NCI-H2171 treated with DMSO at 0.1 percent for 48 hours (cell line): ENCODE data around the gene LAPTM5.
A peak's percentile ranks its signal among the peaks of the same experiment; 100 is the strongest.

ENCODE experiments used
- DNase-seq: peaks from one replicate; lab custom pipeline; 2025; lab: John Stamatoyannopoulos, UW

The LAPTM5 gene

DNA sequence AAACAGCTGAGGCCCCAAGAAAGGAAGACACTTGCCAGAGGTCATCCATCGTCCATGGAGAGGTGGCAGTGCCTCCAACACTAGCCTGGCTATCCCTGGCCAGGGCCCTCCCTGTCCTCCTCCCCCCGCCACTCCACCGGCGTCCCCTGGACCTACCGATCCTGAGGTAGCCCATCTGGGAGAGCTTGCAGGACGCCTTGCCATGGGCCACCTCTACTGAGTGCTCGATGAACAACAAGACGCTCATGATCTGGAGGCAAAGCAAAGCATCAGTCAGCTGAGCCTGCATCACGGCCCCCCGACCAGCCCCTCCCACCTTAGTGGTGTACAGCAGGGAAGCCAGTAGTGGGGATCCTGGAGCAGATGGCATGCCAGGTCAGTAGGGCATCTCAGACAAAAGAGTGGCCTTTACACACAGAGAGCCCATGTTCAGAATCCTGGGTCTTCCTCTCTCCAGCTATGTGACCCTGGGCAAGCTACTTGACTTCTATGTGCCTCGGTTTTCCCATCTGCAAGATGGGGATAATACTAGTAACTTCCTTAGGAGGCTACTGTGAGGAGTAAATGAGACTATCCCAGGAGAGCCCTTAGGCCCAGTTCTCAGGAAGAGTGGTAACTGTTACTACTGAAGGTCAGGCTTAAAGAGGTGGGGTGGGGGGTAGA is 15.1 kb downstream of the LAPTM5 start:
- DNase-seq = peak; percentile 37

DNA sequence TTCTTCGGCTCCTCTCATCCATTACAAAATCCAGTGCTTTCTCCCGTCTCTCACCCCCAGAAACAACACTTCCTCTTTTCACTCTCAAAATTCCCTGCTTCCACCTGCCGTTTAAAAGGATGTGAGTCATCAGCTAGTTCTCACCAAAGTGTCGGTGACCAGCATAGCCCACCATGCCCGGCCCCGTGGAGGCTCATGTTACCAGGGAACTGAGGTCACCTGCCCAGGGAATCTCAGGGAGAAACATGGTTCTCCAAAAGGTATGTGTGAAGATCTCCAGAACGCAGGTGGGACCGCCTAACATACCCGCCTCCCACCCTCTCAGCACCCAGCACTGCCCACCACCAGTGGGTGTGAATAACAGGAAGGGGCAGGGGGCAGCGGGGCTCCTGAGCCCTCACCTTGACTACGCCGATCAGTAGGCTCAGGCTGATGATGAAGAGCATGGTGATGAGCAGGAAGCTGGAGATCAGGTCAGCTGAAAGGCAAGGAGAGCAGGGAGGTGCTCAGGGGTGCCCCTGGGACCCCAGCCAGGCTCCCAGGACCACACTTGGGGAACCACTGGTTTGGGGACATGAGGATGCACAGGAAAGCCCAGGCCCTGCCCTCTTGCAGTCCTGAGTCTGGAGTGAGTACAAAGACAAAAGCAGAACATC is 16.2 kb downstream of the LAPTM5 start:
- DNase-seq = no peak

- no peak for DNase-seq
Measured at GRCh38 chr1:30740251-30741238, 17.0 kb downstream of the LAPTM5 start.

GRCh38 chr1:30739601-30740000 is 18.0 kb downstream of the LAPTM5 start:
- no peak for DNase-seq

- DNase-seq = no peak
Measured at GRCh38 chr1:30738715-30739559, 18.6 kb downstream of the LAPTM5 start.

DNA sequence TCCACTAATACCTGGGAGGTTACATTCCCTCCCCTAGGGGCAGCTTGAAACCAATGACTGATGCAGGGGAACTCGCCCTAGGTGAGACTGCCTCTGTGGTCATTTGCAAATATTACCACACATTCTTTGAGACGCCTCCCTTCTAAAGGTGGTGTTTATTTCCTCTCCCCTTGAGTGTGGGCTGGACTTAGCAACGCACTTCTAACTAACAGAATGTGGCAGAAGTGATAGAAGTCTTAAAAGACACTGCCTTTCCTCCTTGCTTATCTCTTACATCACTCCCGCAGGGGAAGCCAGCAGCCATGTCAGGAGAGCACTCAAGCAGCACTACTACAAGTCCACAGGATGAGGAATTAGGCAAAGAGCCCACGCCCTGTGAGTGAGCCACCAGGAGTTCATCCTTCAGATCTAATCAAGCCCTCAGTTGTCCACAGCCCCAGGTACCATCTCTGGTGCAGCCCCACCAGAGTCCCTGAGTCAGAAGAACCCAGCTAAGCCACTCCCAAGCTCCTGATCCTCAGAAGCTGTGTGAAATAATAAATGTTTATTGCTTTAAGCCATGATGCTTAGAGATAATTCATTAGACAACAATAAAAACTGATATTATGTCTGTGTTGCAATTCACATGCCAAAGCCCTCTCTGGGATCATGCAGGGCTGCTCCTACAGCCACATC is 19.4 kb downstream of the LAPTM5 start:
- DNase-seq = no peak

- DNase-seq = no peak
Measured at GRCh38 chr1:30737357-30738039, 20.1 kb downstream of the LAPTM5 start.

DNA sequence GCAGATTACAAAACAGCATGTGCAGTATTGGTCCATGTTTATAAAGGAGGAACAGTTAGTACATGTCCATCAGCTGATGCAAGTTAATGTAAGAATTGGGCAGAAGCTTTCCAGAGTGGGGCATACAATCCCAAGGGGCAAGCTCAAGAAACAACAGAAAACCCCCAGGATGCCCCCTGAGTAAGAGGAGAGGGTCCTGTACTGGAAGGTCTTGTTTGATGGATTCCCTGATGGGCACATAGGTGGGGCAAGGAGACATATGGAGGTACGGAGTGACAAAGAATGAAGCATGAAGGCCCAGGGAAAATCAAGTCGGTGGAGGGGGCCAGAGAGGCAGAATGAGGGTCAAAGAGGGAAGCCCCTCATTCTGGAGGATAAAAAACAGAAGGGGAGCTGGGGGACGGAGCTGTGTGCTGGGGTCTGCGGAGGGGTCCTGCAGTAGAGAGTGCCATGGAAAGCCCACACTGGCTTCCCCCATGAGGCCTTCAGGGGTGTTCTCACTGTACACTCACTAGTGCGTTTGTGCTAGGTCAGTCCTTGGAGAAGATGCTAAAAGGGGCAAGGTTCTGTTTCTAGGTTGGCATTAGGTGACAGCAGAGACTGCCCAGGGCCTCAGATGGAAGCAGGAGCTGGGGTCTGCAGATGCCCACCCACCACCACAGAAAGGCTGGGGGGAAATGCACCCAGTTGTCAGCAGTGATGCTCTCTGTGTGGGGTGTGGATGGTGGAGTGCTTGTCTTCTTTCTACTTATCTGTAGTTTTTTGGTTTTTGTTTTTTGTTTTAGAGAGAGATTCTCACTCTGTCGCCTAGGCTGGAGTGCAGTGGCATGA is 21.7 kb downstream of the LAPTM5 start:
- DNase-seq = no peak

- peak; percentile 48 for DNase-seq
Measured at GRCh38 chr1:30735124-30735523, 22.4 kb downstream of the LAPTM5 start.

DNA sequence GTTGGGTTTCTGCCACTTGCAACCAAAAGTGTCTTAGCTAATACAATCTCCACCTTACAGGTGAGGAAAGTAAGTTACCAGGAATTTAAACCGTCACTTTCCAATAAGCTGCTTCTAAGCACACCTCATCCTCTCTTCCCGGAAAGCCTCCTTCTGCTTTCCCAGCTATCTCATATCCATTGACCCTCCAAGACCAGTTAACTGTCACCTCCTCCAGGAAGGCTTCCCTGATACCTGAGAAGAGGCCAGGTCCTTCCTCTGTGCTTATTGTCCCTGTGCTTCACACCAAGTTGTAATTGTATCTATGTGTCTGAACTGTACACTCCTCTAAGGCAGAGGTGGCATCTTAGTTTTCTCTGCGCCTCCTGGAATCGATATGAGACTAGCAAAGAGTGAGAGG is 23.0 kb downstream of the LAPTM5 start:
- DNase-seq = no peak

DNA sequence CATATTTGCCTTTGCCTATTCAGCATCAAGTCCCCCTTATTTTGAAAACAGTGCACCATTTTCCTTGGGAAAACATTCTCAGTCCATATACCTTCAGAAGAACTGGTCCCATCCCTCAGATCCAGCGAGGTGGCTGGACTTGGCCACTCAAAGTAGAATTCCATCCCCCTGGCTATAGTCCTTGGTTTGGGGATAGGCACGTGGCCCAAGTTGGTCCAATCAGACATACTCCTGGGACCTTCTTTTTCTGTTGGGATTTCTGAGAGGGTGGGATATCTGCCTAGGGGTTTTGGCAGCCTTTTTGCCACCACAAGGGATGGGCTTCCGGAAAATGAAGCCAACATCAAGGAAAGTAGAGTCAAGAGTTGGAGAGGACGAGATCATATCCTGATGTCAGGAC is 23.5 kb downstream of the LAPTM5 start:
- DNase-seq = no peak

DNA sequence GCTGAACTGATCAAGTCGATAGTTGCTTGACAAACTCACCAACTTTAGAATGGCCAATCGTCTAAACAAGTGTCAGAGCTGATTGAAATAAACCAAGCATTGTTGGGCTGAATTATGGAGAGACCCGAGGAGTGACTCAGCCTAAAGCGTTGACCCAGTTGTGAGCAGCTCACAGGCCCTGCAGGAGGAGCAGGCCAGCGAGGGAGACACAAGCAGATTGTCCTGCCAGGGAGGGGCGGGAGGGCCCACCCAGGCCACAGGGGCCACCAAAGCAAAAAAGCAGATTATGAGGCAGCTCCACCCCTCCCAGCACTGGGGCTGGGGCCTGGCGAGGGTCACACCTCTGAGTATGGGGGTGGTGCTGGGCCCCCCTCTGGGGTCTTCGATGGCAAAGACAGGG is 24.1 kb downstream of the LAPTM5 start:
- DNase-seq = no peak

DNA sequence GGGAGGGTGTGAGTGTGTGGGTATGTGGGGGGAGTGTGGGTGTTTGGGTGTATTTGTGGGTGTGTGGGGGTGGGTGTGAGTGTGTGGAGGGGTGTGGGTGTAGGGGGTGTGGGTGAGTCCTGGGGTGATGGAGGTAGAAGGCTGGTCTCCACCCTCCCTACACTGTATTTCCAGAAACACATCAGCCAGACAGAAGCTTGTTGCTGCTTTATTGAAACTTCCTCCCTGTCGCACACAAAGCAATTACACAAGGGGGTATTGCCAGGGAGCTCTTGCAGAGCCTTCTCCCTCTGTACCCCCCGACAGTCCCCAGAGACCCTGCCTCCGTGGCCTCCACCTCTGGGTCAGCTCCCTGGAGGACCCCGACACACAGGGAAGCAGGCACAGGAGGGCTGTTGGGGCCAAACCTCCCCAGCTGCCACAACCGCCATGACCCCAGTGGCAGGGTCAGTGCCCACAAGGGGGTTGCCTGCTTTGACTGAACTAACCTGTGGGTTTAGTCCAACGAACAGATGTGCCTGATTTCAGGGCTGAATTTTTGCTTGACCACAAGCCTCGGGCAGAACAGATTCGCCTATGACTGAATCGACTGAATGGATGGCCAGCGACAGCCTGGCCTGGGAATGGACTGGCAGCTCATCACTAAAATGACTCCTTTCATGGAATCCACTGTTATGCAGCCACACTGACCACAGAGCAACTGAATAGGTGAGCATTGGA is 25.1 kb downstream of the LAPTM5 start:
- DNase-seq = no peak

DNA sequence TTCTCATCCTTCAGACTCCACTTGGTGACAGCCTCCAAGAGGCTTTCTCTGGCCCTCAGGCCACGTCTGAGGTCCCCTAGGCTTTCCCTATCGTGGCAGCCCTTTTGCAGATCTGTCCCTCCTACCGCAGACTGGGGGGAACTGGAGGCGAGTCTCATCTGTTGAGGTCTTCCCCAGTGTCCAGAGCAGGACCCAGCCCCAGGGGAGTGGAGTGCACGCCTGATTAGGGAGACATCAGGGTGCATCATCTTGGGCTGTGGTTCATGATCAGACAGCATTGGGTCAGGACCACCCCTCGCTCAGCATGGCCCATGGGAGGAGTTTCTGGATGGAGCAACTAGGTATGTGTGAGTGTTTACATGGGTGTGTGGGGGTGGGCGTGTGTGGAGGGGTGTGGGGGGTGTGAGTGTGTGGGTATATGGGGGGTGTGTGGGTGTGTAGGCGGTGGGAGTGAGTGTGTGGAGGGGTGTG is 25.7 kb downstream of the LAPTM5 start:
- no peak for DNase-seq

GRCh38 chr1:30731109-30731805 is 26.3 kb downstream of the LAPTM5 start:
- DNase-seq = no peak

DNA sequence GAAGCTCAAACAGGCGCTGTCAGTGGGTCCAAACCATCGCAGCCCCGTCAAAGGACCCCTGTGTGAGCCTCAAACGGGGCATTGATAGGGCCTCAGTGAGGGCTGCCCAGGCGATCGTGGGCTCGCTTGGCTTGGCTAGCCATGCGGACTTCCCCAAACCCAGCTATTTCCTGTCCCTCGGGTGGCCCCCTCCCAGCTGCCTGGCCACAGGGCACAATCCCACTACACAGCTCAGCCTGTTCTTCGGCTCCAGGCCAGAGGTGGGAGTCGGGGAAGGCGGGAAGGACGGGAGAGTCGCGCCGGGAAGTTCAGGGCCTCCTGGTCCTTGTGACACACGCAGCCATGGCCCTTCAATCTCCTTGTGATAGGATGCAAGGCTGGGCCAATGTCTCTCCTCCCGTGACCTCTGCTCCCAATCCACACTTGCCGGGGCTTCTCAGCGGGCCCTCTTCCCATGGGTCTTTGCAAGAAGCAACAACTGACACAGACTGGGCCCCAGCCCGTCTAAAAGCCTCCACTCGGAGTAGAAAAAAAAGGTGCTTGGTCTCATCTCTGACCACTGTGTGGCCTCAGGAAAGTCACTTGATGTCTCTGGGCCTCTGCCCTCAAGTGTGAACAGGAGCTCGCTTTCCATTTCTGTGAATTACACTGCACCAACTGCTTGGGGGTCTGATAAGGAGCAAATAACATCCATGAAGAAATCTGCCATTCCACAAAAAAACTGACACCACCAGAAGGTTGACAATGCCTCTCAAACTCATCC is 27.0 kb downstream of the LAPTM5 start:
- no peak for DNase-seq

DNA sequence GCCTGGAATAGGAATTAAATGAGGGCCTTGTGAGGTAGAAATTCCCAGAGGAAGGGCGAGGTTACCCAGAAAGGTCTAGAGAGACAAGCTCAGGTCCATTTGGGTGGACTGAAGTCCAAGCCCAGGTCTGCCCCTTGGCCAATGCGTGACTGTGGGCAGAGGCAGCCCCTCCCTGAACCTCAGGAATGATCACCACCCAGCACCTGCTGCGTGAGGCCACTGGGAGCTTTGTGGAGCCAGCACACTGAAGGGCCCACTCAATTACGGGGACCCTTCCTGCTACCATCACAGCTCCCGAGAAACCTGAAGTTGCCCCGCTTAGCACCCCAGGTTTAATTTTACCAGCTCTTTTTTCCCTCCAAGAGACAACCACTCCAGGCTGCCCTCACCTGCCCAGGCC is 27.7 kb downstream of the LAPTM5 start:
- DNase-seq = no peak
